Endometrial microvascular endothelial cells (primary cell): ENCODE data around the gene HDHD3. TPM values are rescaled to one million over a fixed set of nuclear protein-coding genes. Genes with fewer than 3 reads are reported as not detected.
"Not testable (repeated sequence)": the region's sequence is repeated elsewhere in the genome, so short reads cannot be mapped to it uniquely, and the experiment has no call there.

Source experiments
- in situ Hi-C: cut with HindIII; loops from 2 replicates; pipeline ENCODE4 v1.10.0; 2017; ENCODE audit warnings: low sequenced_read_pairs, low pct_unique_long_range_greater_than_20kb; ENCODE audit errors: inconsistent ontology term
- total RNA-seq: library from RNA; depleted of rRNA; stranded (reverse); fragments of >200 nt; gene quantifications from one replicate; pipeline ENCODE4 v1.2.3, GENCODE V29; 2015; ENCODE audit errors: inconsistent ontology term

Gene HDHD3
- total RNA-seq, 1 donor from 2014 or later: 5.9 TPM

DNA sequence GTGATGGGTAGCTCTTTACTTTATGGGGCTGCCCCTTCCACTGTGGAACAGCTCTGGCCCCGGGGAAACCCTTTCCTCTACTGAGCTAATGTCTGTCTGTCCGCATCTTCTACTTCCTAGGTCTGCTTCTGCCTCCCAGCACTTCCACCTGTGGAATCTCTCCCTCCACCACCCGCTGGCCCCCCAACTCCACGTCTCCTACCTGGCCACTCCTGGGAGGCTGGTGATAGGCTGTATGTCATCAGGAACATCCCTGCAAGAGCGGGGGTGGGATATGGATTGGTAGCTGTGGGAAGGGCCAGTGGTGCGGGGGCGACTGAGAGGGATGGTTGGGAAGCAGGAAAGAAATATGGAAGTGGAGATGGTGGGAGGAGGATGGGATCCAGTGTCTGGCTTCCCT lies 15.1 kb upstream of the HDHD3 start:
- in situ Hi-C loops: no loop called here

DNA sequence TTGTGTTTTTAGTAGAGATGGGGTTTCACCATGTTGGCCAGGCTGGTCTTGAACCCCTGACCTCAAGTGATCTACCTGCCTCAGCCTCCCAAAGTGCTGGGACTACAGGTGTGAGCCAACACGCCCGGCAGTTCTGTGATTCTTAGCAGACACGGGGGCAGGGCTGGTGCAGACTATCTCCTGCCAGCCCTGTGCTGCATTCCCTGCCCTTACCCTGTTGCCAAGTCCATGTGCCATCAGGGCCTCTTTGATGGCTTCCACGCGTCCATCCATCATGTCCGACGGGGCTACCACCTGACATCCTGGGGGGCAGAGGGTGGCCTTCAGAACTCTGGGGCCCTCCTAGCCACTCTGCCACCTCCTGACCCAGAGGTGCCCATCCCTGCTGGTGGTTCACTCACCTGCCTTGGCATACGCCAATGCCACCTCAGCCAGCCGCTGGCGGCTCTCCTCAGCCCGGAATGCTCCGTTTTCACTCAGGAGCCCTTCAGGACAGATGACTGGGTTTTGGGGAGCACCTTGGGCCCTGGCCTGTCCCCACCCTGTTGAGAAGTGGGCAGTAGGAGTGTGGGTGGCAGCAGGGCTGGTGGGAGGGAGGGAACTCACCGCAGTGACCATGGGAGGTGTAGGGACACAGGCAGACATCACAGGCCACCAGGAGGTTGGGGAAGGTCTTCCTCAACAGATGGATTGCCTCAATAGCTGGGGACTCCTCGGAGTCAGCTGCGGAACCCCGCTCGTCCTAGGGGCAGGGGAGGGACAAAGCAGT lies 13.6 kb upstream of the HDHD3 start:
- in situ Hi-C loops: no loop called here

DNA sequence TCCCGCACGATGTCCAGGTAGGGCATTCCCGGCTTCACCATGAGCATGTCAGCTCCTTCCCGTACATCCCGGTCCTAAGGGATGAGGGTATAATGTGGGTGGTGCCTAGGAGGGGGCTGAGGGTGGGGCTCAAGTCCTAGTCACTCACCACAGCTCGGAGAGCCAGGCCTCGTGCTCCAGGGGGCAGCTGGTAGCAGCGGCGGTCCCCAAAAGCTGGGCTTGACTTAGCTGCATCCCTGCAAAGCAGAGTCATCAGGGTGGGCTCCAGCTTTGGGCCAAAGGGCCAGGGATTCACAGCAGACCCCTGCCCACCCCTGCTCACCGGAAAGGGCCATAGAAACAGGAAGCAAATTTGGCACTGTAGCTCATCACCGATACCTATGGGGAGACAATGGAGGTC lies 12.7 kb upstream of the HDHD3 start:
- in situ Hi-C loops: no loop called here

DNA sequence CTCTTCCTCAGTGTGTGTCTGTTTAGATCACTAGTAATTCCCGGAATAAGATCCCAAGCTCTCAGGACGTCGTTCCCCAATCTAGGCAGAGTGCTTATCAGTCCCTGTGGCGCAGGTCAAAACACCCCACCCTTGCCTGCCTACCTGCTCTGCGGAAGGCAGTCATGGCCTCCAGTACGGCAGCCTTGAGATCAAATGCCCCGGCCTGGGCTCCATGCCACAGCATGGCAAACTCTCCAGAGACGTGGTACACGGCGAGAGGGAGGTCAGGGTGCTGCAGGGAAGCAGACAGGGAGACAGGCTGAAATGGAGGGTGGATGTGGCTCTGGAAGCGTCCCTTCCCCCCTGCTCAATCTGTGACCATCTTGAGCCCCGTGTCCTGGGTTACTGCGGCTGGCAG lies 12.0 kb upstream of the HDHD3 start:
- in situ Hi-C loops: no loop called here

DNA sequence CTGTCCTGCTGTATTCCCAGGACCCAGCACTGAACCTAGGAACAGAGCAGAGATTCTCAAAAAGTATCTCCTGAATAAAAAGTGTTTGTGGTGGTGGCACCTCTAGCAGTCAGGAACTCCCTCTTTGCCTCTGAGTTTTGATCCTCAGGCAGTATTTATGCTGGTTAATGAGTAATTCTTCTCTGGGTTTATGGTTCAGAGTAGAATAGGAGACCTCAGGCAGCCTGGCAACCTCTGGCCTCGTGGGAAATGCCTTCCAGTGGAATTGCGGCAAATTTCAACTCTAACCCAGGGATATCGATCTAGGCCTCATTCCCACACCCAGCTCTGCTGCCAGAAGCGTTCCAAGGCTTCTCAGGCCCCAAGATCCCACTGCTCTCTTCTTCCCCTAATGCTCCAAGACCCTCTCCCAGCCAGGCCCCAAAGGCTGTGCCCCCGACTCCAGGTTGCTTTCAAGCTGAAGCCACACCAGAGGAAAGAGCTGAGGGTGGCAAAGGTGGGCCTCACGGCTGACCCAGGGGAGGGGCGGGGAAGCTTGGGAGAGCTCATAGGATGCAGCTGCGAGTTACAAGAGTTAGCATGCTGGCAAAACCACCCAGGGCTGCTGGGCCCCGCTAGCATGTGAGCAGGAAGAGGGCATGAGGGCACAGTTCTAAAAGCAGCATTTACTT lies 10.9 kb upstream of the HDHD3 start:
- in situ Hi-C loops: no loop called here

DNA sequence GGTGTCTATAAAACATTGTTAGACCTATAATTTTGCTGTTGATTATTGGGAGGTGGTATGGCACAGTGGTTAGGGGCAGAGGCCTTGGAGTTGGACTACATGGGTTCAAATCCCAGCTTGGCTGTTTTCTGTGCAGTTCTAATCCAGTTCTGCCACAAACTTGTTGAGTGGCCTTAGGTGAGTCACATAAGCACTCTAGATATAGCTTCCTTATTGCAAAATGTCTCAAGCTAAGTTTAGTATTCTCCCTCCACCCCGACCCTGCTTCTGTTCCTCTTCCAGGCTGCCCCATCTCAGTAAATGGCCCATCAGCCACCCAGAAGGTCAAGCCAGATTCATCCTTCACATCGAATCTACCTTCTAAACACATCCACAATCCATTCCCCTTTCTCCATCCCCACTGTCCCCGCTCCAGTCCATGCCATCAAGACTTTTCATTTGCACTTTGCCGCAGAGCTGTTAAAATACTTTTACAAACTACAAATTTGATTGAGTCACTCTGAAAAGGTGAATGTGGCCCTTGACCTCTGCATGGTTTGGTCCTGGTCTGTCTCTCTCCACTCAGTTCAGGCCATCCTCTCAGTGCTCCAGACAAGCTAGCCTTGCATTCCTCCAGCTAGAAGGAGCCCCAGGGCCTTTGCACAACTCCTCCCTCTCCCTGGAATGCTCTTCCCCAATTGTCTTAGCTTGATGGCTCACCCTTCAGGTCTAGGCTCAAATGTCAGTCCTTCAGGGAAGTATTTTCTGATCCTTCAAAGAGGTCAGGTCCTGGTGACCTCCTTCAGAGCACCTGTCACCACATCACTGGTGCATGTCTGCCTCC lies 10.0 kb upstream of the HDHD3 start:
- in situ Hi-C loops: no loop called here

DNA sequence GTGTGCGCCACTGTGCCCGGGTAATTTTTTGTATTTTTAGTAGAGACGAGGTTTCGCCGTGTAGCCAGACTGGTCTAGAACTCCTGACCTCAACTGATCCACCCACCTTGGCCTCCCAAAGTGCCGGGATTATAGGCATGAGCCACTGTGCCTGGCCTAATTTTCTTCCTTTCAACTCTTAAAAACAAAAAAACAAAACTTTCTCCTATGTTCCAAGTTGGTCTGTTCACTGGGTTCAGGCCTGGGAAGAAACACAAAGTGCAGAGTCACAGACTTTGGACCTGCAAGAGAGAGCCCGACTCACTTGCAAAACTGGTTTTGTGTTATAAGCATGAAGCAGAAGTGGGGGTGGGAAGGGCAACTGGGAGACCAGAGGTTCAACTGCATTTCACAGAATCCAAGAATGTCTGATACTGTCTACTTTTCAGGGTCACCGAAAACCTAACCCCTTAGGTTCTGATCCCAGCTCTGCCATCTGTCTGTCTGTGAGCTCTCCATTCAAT lies 5.2 kb upstream of the HDHD3 start:
- in situ Hi-C loops: no loop called here

DNA sequence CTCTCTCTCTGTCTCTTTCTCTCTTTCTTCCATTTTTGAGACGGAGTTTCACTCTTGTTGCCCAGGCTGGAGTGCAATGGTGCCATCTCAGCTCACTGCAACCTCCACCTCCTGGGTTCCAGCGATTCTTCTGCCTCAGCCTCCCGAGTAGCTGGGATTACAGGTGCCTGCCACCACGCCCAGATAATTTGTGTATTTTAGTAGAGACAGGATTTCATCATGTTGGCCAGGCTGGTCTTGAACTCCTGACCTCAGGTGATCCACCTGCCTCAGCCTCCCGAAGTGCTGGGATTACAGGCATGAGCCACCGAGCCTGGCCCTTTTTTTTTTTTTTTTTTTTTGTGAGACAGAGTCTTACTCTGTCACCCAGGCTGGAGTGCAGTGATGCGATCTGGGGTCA lies 4.7 kb upstream of the HDHD3 start:
- in situ Hi-C loops: not testable (repeated sequence)

DNA sequence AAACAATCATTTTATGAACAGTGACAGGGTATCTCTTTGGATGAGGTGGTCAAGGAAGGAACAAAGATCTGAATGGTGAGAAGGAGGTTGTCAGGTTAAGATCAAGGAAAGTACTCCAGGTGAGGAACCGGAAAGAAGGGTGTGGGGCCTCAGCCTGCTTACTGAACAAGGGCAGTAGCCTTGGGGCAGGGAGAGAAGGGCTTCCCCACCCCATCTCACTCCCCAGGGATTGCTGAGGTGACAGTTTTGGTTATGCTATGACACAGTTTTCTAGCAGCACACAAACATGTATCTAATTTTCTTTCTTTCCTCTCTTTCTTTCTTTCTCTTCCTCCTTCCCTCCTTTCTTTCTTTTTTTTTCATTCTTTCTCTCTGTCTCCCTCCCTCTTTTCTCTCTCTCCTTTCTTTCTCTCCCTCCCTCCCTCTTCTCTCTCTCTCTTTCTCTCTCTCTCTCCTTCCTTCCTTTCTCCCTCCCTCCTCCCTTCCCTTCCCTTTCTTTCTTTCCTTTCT lies 4.1 kb upstream of the HDHD3 start:
- in situ Hi-C loops: no loop called here

DNA sequence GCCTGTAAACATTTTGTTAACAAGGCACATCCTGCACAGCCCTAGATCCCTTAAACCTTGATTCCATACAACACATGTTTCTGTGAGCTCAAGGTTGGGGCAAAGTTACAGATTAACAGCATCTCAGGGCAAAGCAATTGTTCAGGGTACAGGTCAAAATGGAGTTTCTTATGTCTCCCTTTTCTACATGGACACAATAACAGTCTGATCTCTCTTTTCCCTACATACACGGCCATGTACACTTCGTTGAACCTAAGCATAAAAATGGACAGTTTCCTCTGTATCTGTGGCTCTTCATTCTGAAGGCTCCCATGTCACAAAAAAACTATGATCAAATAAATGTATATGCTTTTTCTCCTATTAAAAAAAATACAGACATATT lies 3.0 kb upstream of the HDHD3 start:
- in situ Hi-C loops: not testable (repeated sequence)

DNA sequence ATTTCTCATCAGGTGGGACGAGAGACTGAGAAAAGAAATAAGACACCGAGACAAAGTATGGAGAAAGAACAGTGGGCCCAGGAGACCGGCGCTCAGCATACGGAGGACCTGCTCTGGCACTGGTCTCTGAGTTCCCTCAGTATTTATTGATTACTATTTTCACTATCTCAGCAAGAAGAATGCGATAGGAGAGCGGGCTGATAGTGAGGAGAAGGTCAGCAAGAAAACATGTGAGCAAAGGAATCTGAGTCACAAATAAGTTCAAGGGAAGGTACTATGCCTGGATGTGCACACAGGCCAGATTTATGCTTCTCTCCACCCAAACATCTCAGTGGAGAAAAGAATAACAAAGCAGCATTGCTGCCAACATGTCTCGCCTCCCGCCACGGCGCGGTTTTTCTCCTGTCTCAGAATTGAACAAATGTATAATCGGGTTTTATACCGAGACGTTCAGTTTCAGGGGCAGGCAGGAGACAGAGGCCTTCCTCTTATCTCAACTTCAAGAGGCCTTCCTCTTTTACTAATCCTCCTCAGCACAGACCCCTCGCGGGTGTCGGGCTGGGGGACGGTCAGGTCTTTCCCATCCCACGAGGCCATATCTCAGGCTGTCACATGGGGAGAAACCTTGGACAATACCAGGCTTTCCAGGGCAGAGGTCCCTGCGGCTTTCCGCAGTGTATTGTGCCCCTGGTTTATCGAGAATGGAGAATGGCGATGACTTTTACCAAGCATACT lies 2.5 kb upstream of the HDHD3 start:
- in situ Hi-C loops: not testable (repeated sequence)

DNA sequence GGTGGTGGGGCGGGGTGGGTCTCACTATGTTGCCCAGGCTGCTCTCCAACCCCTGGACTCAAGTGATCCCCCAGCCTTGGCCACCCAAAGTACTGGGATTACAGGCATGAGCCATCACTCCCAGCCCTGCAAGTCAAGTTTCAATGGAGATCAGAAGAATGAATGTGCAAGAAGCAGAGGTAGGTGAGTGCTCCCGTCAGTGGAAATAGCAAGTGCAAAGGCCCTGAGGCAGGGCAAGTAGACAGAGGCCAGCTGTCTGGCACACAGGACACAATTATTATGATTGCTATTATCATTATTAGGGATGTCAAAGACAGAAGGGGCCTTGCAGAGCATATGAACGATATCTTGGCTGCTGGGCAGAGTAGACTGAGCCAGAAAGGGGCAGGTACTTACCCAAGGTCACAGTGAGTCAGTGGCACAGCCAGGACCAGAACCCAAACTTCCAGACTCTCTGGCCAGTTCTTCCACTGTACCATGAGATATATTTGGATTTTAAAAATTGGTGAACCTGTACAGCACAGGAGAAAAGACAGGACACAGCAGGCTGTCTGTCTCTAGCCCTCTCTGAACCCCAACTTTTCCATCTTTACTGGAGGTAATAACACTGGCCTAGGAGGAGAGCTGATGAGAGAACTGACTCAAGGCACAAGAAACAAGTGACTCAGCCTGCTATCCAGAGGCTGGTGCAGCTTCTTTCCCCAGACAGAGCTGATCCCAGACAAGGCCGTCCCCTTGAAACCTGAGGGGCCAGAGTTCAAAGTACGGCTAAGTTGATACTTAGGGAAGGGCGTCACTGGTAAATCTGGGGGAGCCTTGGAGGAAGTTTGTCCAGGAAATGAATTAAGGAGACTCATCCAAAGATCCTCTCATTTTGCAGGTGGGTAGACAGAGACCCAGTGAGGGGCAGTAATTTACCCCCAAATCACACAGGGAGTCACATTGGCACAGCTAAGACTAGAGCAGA lies 1.4 kb downstream of the HDHD3 start:
- in situ Hi-C loops: no loop called here

DNA sequence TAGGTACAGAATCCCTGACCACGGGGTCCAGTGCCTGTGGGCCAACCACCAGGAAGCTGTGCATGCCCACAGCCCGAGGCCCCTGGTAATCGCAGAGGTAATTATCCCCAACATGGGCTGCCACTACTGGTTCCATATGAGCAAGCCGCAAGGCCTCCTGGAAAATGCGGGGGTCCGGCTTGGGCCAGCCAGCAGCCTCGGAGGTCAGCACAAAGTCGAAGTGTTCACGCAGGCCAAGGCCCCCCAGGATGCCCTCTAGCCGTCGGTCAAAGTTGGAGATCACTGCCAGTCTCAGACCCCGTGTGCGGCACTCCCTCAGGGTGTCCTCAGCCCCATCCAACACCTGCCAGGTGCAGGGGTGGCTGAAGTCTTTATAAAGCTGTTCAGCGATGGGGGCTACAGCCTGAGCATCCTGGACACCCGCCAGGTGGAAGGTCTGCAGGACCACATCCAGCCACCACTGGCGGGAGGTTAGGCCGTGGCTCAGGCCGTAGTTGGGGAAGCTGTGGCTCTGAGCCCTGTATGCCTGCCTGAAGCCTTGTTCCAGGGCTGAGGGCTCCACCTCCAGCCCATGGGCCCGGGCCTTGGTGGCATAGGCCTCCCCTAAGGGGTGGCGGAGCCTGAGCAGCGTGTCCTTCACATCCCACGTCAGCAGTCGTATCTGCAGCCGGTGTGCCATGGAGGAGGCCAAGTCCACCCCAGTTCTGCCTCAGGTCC lies 3.0 kb downstream of the HDHD3 start:
- in situ Hi-C loops: no loop called here

DNA sequence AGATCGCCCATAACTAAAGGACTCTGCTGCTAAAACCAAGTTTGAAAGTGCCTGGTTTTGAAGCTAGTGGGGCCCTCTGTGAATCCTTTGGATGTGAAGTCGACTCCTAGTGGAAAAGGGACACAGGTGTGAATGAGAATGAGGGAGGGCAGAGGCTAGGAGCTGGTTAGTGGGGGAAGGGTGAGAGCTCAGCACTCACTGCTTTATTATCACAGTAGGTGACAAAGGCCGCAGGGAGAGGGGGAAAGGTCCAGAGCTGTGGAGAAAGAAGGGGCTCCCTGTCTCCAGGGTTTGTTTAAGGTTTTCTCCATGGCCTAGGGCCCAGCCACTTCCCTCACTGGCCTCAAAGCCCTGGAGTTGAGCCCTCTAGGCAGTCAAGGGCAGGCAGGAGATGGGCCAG lies 3.5 kb downstream of the HDHD3 start:
- in situ Hi-C loops: no loop called here

DNA sequence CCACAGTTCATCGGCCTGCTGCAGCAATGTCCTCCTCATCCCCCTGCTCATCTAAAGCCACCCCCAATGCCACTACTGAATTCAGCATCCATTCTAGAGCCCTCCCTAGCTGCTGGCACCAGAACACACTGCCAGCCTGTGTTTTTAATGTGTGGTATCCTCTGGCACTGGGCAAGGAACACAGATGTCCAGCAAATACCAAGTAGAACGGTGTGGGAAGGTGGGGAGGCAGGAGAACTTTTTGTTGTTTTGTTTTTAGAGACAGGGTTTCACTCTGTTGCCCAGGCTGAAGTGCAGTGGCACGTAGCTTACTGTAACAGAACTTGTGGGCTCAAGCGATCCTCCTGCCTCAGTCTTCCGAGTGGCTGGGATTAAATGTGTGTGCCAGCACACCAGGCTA lies 4.7 kb downstream of the HDHD3 start:
- in situ Hi-C loops: no loop called here

DNA sequence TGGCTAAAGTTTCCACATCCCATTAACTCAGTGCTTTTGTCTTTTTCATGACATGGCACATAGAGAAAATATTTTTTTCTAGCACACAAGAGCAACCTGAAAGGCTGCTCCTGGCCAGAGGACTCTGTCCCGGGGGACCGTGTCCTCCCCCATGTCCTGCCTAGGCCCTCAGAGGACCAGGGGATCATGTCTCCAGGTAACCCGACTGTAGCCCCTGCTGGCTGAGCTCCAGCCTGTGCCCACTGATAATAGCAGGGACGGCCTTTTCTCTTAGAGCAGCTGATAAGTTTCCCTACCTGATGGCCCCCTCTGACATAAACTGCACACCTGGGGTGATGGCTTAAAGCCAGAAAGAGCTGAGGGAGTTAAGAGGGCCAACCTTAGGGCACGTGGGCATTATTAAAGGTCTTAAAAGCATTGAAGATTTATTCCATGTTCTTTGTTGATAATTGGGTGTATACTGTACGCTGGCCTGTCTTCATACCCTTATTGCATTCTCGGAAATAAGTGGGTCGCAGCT lies 5.9 kb downstream of the HDHD3 start:
- in situ Hi-C loops: no loop called here

DNA sequence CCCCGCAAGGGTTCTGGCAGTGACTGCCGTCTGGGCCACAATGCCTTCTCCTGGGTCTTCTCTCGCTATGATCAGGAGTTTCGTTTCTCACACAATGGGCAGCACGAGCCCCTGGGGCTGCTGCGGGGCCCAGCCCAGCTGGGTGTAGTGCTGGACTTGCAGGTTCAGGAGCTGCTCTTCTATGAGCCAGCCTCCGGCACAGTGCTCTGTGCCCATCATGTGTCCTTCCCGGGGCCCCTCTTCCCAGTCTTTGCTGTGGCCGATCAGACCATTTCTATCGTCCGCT lies 7.0 kb downstream of the HDHD3 start:
- in situ Hi-C loops: no loop called here
